Panc1 (cell line): ENCODE data around the gene UAP1L1.

ENCODE experiments used
- CTCF ChIP-seq: fragments of 450-650 bp; IDR thresholded peaks from 2 replicates; pipeline ENCODE4 v1.5.1; 2017; ENCODE audit warnings: mild to moderate bottlenecking
- POLR2AphosphoS5 ChIP-seq: IDR thresholded peaks from 2 replicates; pipeline ENCODE4 v1.6.1; 2012; ENCODE audit warnings: mild to moderate bottlenecking, low read depth, low read length, moderate library complexity

- TF ChIP-seq CTCF (no peak), POLR2AphosphoS5 (no peak)
Measured at GRCh38 chr9:137116728-137117127, 39.4 kb downstream of the UAP1L1 start.
